ENCODE results near the gene NOX5. TPM values are rescaled to one million over a fixed set of nuclear protein-coding genes. Genes with fewer than 3 reads are reported as not detected.

NOX5 gene
- total RNA-seq, 1 donor from 2014 or later = not detected

GRCh38 chr15:69075440-69075839 is 60.9 kb downstream of the NOX5 start:
- no peaks in the 10 kb centered on the region for H3K36me3 Mint-ChIP-seq (ENCODE audit: low read depth)
- no peak overlapping the region for H3K27ac Mint-ChIP-seq (ENCODE audit: unreplicated experiment)
- no peak for DNase-seq (ENCODE audit: low read depth, low spot score)
- H3K4me1 Mint-ChIP-seq = peaks cover 20% of the 10 kb centered on the region
- H3K9me3 Mint-ChIP-seq = peaks cover 3% of the 10 kb centered on the region
- H3K4me3 Mint-ChIP-seq = peak overlapping the region; percentile 80
- H3K27me3 Mint-ChIP-seq (ENCODE audit: low read depth) = peaks cover 26% of the 10 kb centered on the region
- no peak for TF ChIP-seq CTCF (conservative IDR thresholded peaks at IDR 0.05)

- TF ChIP-seq CTCF (conservative IDR thresholded peaks at IDR 0.05) = no peak
- H3K36me3 Mint-ChIP-seq (ENCODE audit: low read depth) = no peaks in the 10 kb centered on the region
- peaks cover 33% of the 10 kb centered on the region for H3K4me1 Mint-ChIP-seq
- no peaks in the 10 kb centered on the region for H3K9me3 Mint-ChIP-seq
- no peak overlapping the region for H3K27ac Mint-ChIP-seq (ENCODE audit: unreplicated experiment)
- no peak for DNase-seq (ENCODE audit: low read depth, low spot score)
- H3K27me3 Mint-ChIP-seq (ENCODE audit: low read depth) = peaks cover 18% of the 10 kb centered on the region
- H3K4me3 Mint-ChIP-seq = no peak overlapping the region
Observed at GRCh38 chr15:69076756-69077155, 62.3 kb downstream of the NOX5 start.

- H3K27me3 Mint-ChIP-seq (ENCODE audit: low read depth) = peaks cover 13% of the 10 kb centered on the region
- no peak overlapping the region for H3K27ac Mint-ChIP-seq (ENCODE audit: unreplicated experiment)
- TF ChIP-seq CTCF (conservative IDR thresholded peaks at IDR 0.05) = no peak
- no peak overlapping the region for H3K4me3 Mint-ChIP-seq
- no peaks in the 10 kb centered on the region for H3K36me3 Mint-ChIP-seq (ENCODE audit: low read depth)
- H3K9me3 Mint-ChIP-seq = no peaks in the 10 kb centered on the region
- no peak for DNase-seq (ENCODE audit: low read depth, low spot score)
- peaks cover 40% of the 10 kb centered on the region for H3K4me1 Mint-ChIP-seq
Observed at GRCh38 chr15:69078638-69079037, 64.1 kb downstream of the NOX5 start.

- no peak for DNase-seq (ENCODE audit: low read depth, low spot score)
- peaks cover 47% of the 10 kb centered on the region for H3K4me1 Mint-ChIP-seq
Observed at GRCh38 chr15:69080295-69081248, 66.1 kb downstream of the NOX5 start.

More at GRCh38 chr15:69080295-69081248, 66.1 kb downstream of the NOX5 start:
- TF ChIP-seq CTCF (conservative IDR thresholded peaks at IDR 0.05) = no peak
- H3K36me3 Mint-ChIP-seq (ENCODE audit: low read depth) = no peaks in the 10 kb centered on the region
- H3K27ac Mint-ChIP-seq (ENCODE audit: unreplicated experiment) = no peak overlapping the region
- H3K9me3 Mint-ChIP-seq = no peaks in the 10 kb centered on the region
- H3K4me3 Mint-ChIP-seq = no peak overlapping the region
- H3K27me3 Mint-ChIP-seq (ENCODE audit: low read depth) = peaks cover 23% of the 10 kb centered on the region

Measured in neural crest cell (in vitro differentiated cells).